ENCODE data around the gene IL20RA. TPM values are rescaled to one million over a fixed set of nuclear protein-coding genes. Genes with fewer than 3 reads are reported as not detected.

IL20RA gene
- total RNA-seq, 6 experiments from 2014 or later, result not detected

- Mint-ChIP-seq H3K9me3 (no peaks in the 10 kb centered on the region), H3K36me3 (ENCODE audit: low read depth) (no peaks in the 10 kb centered on the region), H3K4me3 (no peak overlapping the region), H3K4me1 (ENCODE audit: low read depth) (peaks cover 4% of the 10 kb centered on the region; the same call in 1 of the 2 replicates), H3K27me3 (ENCODE audit: insufficient read depth) (peaks cover 6% of the 10 kb centered on the region), H3K27ac (no peak overlapping the region)
- TF ChIP-seq CTCF (IDR thresholded peaks at IDR 0.05), result no peak
- no peak for DNase-seq
Observed at GRCh38 chr6:137005073-137005472, 39.7 kb downstream of the IL20RA start.

DNA sequence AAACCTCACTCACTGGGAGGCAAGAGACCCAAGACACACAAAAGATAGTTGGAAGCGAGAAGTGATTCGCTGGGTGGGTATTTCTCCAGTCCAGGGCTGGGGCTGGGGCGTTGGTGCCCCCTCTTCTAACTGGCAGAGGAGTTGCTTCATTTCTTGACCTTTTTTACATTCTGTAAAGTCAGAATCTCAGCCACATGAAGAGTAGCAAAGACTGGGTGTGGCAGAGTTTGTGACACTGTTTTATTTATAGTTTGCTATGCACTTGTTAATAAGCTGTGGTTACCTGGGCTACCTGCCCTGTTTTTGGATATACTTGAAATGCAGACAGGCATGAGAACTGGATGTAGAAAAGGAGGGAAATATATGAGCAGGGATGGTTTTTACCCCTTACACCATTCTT lies 42.3 kb downstream of the IL20RA start:
- H3K36me3 Mint-ChIP-seq (ENCODE audit: low read depth), result no peaks in the 10 kb centered on the region
- no peaks in the 10 kb centered on the region for H3K9me3 Mint-ChIP-seq
- H3K4me1 Mint-ChIP-seq (ENCODE audit: low read depth), result peaks cover 4% of the 10 kb centered on the region; the same call in 1 of the 2 replicates
- no peak for DNase-seq
- H3K27ac Mint-ChIP-seq, result no peak overlapping the region
- peaks cover 6% of the 10 kb centered on the region for H3K27me3 Mint-ChIP-seq (ENCODE audit: insufficient read depth)
- H3K4me3 Mint-ChIP-seq, result no peak overlapping the region
- no peak for TF ChIP-seq CTCF (IDR thresholded peaks at IDR 0.05)

- no peak for DNase-seq
- no peak overlapping the region for H3K27ac Mint-ChIP-seq
- H3K4me1 Mint-ChIP-seq (ENCODE audit: low read depth), result peaks cover 4% of the 10 kb centered on the region; the same call in 1 of the 2 replicates
- no peak overlapping the region for H3K4me3 Mint-ChIP-seq
- TF ChIP-seq CTCF (IDR thresholded peaks at IDR 0.05), result no peak
- H3K9me3 Mint-ChIP-seq, result no peaks in the 10 kb centered on the region
- H3K27me3 Mint-ChIP-seq (ENCODE audit: insufficient read depth), result peaks cover 8% of the 10 kb centered on the region; the same call in 1 of the 2 replicates
- H3K36me3 Mint-ChIP-seq (ENCODE audit: low read depth), result no peaks in the 10 kb centered on the region
Observed at GRCh38 chr6:137001977-137002302, 42.8 kb downstream of the IL20RA start.

GRCh38 chr6:137001299-137001976 lies 43.3 kb downstream of the IL20RA start:
- Mint-ChIP-seq H3K27me3 (ENCODE audit: insufficient read depth) (peaks cover 8% of the 10 kb centered on the region; the same call in 1 of the 2 replicates), H3K9me3 (no peaks in the 10 kb centered on the region), H3K4me1 (ENCODE audit: low read depth) (peaks cover 4% of the 10 kb centered on the region; the same call in 1 of the 2 replicates), H3K36me3 (ENCODE audit: low read depth) (no peaks in the 10 kb centered on the region), H3K4me3 (no peak overlapping the region), H3K27ac (no peak overlapping the region)
- TF ChIP-seq CTCF (IDR thresholded peaks at IDR 0.05), result no peak
- no peak for DNase-seq

GRCh38 chr6:137000825-137001224 lies 43.9 kb downstream of the IL20RA start:
- Mint-ChIP-seq H3K27ac (no peak overlapping the region), H3K4me3 (no peak overlapping the region), H3K9me3 (no peaks in the 10 kb centered on the region), H3K4me1 (ENCODE audit: low read depth) (peaks cover 4% of the 10 kb centered on the region; the same call in 1 of the 2 replicates), H3K27me3 (ENCODE audit: insufficient read depth) (peaks cover 8% of the 10 kb centered on the region; the same call in 1 of the 2 replicates), H3K36me3 (ENCODE audit: low read depth) (no peaks in the 10 kb centered on the region)
- DNase-seq, result no peak
- no peak for TF ChIP-seq CTCF (IDR thresholded peaks at IDR 0.05)
